Activated naive CD4-positive, alpha-beta T cell treated with anti-CD3 and anti-CD28 coated beads, Interleukin-2, amount 10 ng/mL, durations not matched to agents 7 days and 5 days (primary cell): ENCODE results near the gene TAMM41.

ENCODE experiments used
- CTCF ChIA-PET: fragments of 350-600 bp; sonication (Branson Sonifier 250); formaldehyde crosslinking; loops from one replicate; lab custom pipeline; 2021; ENCODE audit warnings: antibody characterized with exemption; lab: Charles Lee
- DNase-seq: peaks from one replicate; pipeline ENCODE4 v3.0.0-alpha.2; 2020
- H3K27ac Mint-ChIP-seq: one replicate; pipeline ENCODE4 v1.8.0; 2021; ENCODE audit warnings: mild to moderate bottlenecking, moderate library complexity, mixed read lengths
- H3K27me3 Mint-ChIP-seq: one replicate; pipeline ENCODE4 v1.8.0; 2021; ENCODE audit warnings: mild to moderate bottlenecking, mixed read lengths
- H3K36me3 Mint-ChIP-seq: one replicate; pipeline ENCODE4 v1.8.0; 2021; ENCODE audit warnings: mixed read lengths
- H3K4me1 Mint-ChIP-seq: one replicate; pipeline ENCODE4 v1.8.0; 2021; ENCODE audit warnings: mixed read lengths
- H3K4me3 Mint-ChIP-seq: one replicate; pipeline ENCODE4 v1.8.0; 2021; ENCODE audit warnings: mild to moderate bottlenecking, moderate library complexity, mixed read lengths
- H3K9me3 Mint-ChIP-seq: one replicate; pipeline ENCODE4 v1.8.0; 2021; ENCODE audit warnings: mixed read lengths

Gene TAMM41

GRCh38 chr3:11832981-11833905 lies 13.4 kb downstream of the TAMM41 start:
- CTCF ChIA-PET, result interaction anchor here (1.1 to 1.9 kb wide), 3 partner anchors 11 to 25 kb away, joined by 3 to 4 read pairs (median 4); partner anchors contain the start of gene TAMM41
- DNase-seq, result no peak
- no peaks in the 10 kb centered on the region for H3K4me1 Mint-ChIP-seq
- no peaks in the 10 kb centered on the region for H3K9me3 Mint-ChIP-seq
- H3K27me3 Mint-ChIP-seq, result no peaks in the 10 kb centered on the region
- H3K27ac Mint-ChIP-seq, result no peak overlapping the region
- peaks cover 38% of the 10 kb centered on the region for H3K36me3 Mint-ChIP-seq
- no peak overlapping the region for H3K4me3 Mint-ChIP-seq

GRCh38 chr3:11829416-11829815 lies 17.3 kb downstream of the TAMM41 start:
- H3K4me3 Mint-ChIP-seq, result no peak overlapping the region
- DNase-seq, result no peak
- no peaks in the 10 kb centered on the region for H3K4me1 Mint-ChIP-seq
- no peak overlapping the region for H3K27ac Mint-ChIP-seq
- CTCF ChIA-PET, result no interaction called here
- no peaks in the 10 kb centered on the region for H3K9me3 Mint-ChIP-seq
- peaks cover 47% of the 10 kb centered on the region for H3K36me3 Mint-ChIP-seq
- H3K27me3 Mint-ChIP-seq, result no peaks in the 10 kb centered on the region

GRCh38 chr3:11826628-11827265 lies 19.9 kb downstream of the TAMM41 start:
- no peaks in the 10 kb centered on the region for H3K4me1 Mint-ChIP-seq
- peaks cover 49% of the 10 kb centered on the region for H3K36me3 Mint-ChIP-seq
- DNase-seq, result no peak
- no peaks in the 10 kb centered on the region for H3K27me3 Mint-ChIP-seq
- no peak overlapping the region for H3K27ac Mint-ChIP-seq
- CTCF ChIA-PET, result interaction anchor here (1.0 kb wide), 1 partner anchor 10 kb away, joined by 3 read pairs; no protein-coding TSS in a partner anchor
- H3K4me3 Mint-ChIP-seq, result no peak overlapping the region
- no peaks in the 10 kb centered on the region for H3K9me3 Mint-ChIP-seq

- Mint-ChIP-seq H3K4me1 (peaks cover 2% of the 10 kb centered on the region), H3K27me3 (no peaks in the 10 kb centered on the region), H3K4me3 (no peak overlapping the region), H3K9me3 (no peaks in the 10 kb centered on the region), H3K27ac (no peak overlapping the region), H3K36me3 (peaks cover 49% of the 10 kb centered on the region)
- DNase-seq, result no peak
- CTCF ChIA-PET, result interaction anchor here (0.7 kb wide), 1 partner anchor 461 kb away, joined by 3 read pairs; no protein-coding TSS in a partner anchor
Observed at GRCh38 chr3:11825301-11825700, 21.4 kb downstream of the TAMM41 start.

GRCh38 chr3:11820531-11821041 lies 26.1 kb downstream of the TAMM41 start:
- H3K36me3 Mint-ChIP-seq, result peaks cover 30% of the 10 kb centered on the region
- H3K27ac Mint-ChIP-seq, result no peak overlapping the region
- no peak for DNase-seq

GRCh38 chr3:11819146-11819689 lies 27.5 kb downstream of the TAMM41 start:
- H3K4me3 Mint-ChIP-seq, result no peak overlapping the region
- no peak overlapping the region for H3K27ac Mint-ChIP-seq
- peaks cover 3% of the 10 kb centered on the region for H3K4me1 Mint-ChIP-seq
- DNase-seq, result no peak
- no peaks in the 10 kb centered on the region for H3K27me3 Mint-ChIP-seq
- peaks cover 30% of the 10 kb centered on the region for H3K36me3 Mint-ChIP-seq
- H3K9me3 Mint-ChIP-seq, result no peaks in the 10 kb centered on the region
- CTCF ChIA-PET, result interaction anchor here (0.6 to 1.3 kb wide), 2 partner anchors 15 to 1506 kb away, joined by 3 to 4 read pairs; no protein-coding TSS in a partner anchor

More at GRCh38 chr3:11820531-11821041, 26.1 kb downstream of the TAMM41 start:
- H3K4me3 Mint-ChIP-seq, result no peak overlapping the region
- CTCF ChIA-PET, result interaction anchor here (1.3 kb wide), 1 partner anchor 17 kb away, joined by 4 read pairs; no protein-coding TSS in a partner anchor
- no peaks in the 10 kb centered on the region for H3K9me3 Mint-ChIP-seq
- peaks cover 3% of the 10 kb centered on the region for H3K4me1 Mint-ChIP-seq
- H3K27me3 Mint-ChIP-seq, result no peaks in the 10 kb centered on the region

- peaks cover 3% of the 10 kb centered on the region for H3K4me1 Mint-ChIP-seq
- CTCF ChIA-PET, result interaction anchor here (1.1 kb wide), 1 partner anchor 30 kb away, joined by 4 read pairs; no protein-coding TSS in a partner anchor
- H3K36me3 Mint-ChIP-seq, result peaks cover 34% of the 10 kb centered on the region
- DNase-seq, result no peak
- H3K4me3 Mint-ChIP-seq, result no peak overlapping the region
- no peaks in the 10 kb centered on the region for H3K9me3 Mint-ChIP-seq
- no peak overlapping the region for H3K27ac Mint-ChIP-seq
- H3K27me3 Mint-ChIP-seq, result no peaks in the 10 kb centered on the region
Observed at GRCh38 chr3:11818033-11818432, 28.7 kb downstream of the TAMM41 start.

GRCh38 chr3:11815111-11815510 lies 31.6 kb downstream of the TAMM41 start:
- Mint-ChIP-seq H3K27me3 (no peaks in the 10 kb centered on the region), H3K4me3 (no peak overlapping the region), H3K4me1 (peaks cover 4% of the 10 kb centered on the region), H3K27ac (no peak overlapping the region), H3K36me3 (peaks cover 32% of the 10 kb centered on the region), H3K9me3 (no peaks in the 10 kb centered on the region)
- CTCF ChIA-PET, result interaction anchor here (1.6 kb wide), 1 partner anchor 11 kb away, joined by 3 read pairs; no protein-coding TSS in a partner anchor
- no peak for DNase-seq

- Mint-ChIP-seq H3K9me3 (no peaks in the 10 kb centered on the region), H3K36me3 (peaks cover 32% of the 10 kb centered on the region), H3K27ac (no peak overlapping the region), H3K27me3 (no peaks in the 10 kb centered on the region), H3K4me1 (peaks cover 4% of the 10 kb centered on the region), H3K4me3 (no peak overlapping the region)
- DNase-seq, result no peak
- CTCF ChIA-PET, result interaction anchor here (1.6 kb wide), 1 partner anchor 11 kb away, joined by 3 read pairs; no protein-coding TSS in a partner anchor
Observed at GRCh38 chr3:11814663-11815062, 32.0 kb downstream of the TAMM41 start.

- Mint-ChIP-seq H3K4me3 (no peak overlapping the region), H3K9me3 (no peaks in the 10 kb centered on the region), H3K36me3 (peaks cover 62% of the 10 kb centered on the region), H3K27ac (no peak overlapping the region), H3K4me1 (peaks cover 4% of the 10 kb centered on the region), H3K27me3 (no peaks in the 10 kb centered on the region)
- DNase-seq, result no peak
- CTCF ChIA-PET, result interaction anchor here (0.8 to 2.6 kb wide), 2 partner anchors 92 to 431 kb away, joined by 3 to 6 read pairs; no protein-coding TSS in a partner anchor
Observed at GRCh38 chr3:11810276-11810675, 36.4 kb downstream of the TAMM41 start.

GRCh38 chr3:11808231-11808630 lies 38.5 kb downstream of the TAMM41 start:
- Mint-ChIP-seq H3K4me1 (peaks cover 4% of the 10 kb centered on the region), H3K9me3 (no peaks in the 10 kb centered on the region), H3K27ac (no peak overlapping the region), H3K36me3 (peaks cover 59% of the 10 kb centered on the region), H3K27me3 (no peaks in the 10 kb centered on the region), H3K4me3 (no peak overlapping the region)
- no peak for DNase-seq
- CTCF ChIA-PET, result interaction anchor here (0.8 to 2.2 kb wide), 4 partner anchors 25 to 157 kb away, joined by 3 to 6 read pairs (median 3); no protein-coding TSS in a partner anchor

- no peak overlapping the region for H3K4me3 Mint-ChIP-seq
- peaks cover 4% of the 10 kb centered on the region for H3K4me1 Mint-ChIP-seq
- peaks cover 61% of the 10 kb centered on the region for H3K36me3 Mint-ChIP-seq
- no peaks in the 10 kb centered on the region for H3K27me3 Mint-ChIP-seq
- CTCF ChIA-PET, result interaction anchor here (0.8 to 2.2 kb wide), 4 partner anchors 25 to 156 kb away, joined by 3 to 6 read pairs (median 3); no protein-coding TSS in a partner anchor
- DNase-seq, result no peak
- no peak overlapping the region for H3K27ac Mint-ChIP-seq
- no peaks in the 10 kb centered on the region for H3K9me3 Mint-ChIP-seq
Observed at GRCh38 chr3:11807686-11808085, 39.0 kb downstream of the TAMM41 start.

- CTCF ChIA-PET, result interaction anchor here (0.6 to 3.0 kb wide), 3 partner anchors 222 to 426 kb away, joined by 3 to 18 read pairs (median 3); no protein-coding TSS in a partner anchor
- H3K4me1 Mint-ChIP-seq, result no peaks in the 10 kb centered on the region
- H3K4me3 Mint-ChIP-seq, result no peak overlapping the region
- no peaks in the 10 kb centered on the region for H3K27me3 Mint-ChIP-seq
- DNase-seq, result no peak
- H3K27ac Mint-ChIP-seq, result no peak overlapping the region
- no peaks in the 10 kb centered on the region for H3K9me3 Mint-ChIP-seq
- H3K36me3 Mint-ChIP-seq, result peaks cover 67% of the 10 kb centered on the region
Observed at GRCh38 chr3:11805716-11806115, 41.0 kb downstream of the TAMM41 start.
